ENCODE results near the gene SMOC2. TPM values are rescaled to one million over a fixed set of nuclear protein-coding genes. Genes with fewer than 3 reads are reported as not detected.

The SMOC2 gene
- total RNA-seq, 1 experiment from 2014 or later = not detected

DNA sequence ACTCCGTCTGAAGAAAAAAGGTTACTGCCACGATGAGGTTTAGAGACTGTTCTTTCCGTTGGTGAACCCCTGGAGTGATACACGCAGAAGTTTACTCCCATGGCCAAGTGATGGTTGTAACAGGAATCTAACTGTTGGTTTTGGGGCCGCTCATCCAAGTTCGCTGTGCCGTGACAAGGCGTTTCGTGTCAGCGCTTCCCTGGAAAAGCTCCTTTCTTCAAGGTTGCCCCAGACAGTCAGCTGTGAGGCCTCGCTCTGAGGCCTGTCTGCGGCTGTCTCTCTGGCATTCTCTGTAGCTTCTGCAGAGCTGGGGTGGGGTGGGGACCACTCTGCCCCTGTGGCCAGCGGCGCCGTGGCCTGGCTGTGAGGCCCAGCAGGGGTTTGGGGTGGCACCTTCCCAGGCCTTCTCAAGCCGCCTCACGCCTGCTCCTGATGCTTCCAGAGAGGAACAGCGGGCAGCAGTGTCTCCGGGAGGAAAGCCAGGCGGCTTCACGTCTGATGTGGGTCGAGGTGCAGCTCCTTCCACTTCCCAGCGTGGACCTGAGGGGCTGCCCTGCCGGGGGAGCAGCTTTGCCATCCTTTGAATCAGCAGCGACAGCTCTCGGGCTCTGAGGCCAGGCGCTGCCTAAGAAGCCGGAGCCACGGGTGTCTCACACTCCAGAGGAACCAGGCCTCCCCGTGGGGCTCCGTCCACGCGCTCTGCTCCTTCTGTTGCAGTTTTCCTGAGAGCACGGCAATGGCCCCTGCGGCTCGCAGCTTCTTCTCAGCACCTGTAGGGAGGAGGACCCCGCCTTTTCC lies 76.2 kb downstream of the SMOC2 start:
- DNase-seq (ENCODE audit: low read depth) = no peak

DNA sequence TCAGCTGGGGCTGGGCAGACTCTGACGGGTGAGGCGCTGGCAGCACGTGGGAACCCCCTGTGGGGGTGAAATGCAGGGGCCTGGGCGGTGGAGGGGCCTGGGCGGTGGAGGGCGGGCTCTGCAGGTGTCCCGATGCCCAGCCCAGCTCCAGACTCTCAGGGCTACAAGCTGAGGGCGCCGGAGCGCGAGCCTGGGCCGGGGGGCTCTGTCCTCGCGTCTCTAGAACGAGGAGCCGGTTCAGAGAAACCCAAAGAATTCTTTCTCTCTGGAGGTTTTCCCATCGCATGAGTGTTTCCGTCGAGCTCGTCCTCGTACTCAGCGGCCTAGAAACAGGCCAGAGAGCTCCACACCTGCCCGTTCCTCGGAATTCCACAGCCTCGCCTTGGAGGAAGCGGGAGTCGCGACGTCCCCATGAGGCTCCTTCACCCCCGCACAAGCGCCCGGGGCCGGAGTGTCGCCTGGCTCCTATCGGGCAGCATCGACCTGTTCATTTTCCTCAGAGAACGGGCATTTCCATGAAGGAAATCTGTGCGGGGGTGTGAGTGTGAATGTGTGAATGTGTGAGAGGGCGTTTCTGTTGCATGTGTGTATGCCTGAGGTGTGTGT lies 76.9 kb downstream of the SMOC2 start:
- DNase-seq (ENCODE audit: low read depth) = no peak

DNA sequence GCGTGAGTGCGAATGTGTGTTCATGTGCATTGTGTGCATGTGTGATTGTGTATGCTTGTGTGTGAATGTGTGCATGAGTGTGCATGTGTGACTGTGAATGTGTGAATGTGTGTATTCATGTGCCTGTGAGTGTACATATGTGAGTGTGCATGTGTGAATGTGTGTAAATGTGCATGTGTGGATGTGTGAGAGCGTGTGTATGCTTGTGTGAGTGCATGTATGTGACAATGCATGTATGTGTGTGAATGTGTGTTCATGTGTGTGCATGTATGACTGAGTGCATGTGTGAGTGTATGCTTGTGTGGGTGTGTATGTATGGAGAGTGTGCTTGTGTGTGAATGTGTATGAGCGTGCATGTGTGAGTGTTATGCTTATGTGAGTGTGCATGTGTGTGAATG lies 77.4 kb downstream of the SMOC2 start:
- DNase-seq (ENCODE audit: low read depth) = no peak

DNA sequence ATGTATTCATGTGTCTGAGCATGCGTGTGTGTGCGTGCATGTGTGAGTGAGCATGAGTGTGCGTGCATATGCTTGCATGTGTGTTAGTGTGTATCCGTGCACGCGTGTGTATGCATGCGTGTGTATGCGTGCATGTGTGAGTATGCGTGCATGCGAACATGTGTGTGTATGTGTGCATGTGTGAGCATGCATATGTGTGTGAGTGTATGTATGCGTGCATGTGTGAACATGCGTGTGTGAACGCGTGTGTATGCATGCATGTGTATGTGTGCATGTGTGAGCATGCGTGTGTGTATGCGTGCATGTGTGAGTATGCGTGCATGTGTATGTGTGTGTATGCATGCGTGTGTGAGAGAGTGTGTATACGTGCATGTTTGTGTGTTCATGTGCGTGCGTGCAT lies 77.9 kb downstream of the SMOC2 start:
- DNase-seq (ENCODE audit: low read depth) = no peak

DNA sequence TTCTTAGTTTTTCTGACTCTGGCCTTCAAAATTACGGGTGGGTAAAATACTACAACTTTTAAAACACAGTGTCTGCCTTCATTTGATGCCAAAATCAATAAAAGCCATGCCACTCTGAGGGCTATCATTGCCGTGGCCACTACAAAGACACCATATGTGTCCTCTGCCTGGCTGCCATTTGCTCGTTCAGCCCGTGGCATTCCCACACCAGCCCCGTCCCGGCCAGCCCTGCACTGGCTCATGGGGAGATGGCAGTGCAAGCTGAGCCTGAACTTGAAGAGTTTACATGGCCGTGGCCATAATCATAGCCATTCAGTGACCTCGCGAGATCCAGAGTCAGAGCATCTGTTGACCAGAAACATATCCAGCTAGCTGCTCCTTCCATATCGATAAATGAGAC lies 79.2 kb downstream of the SMOC2 start:
- DNase-seq (ENCODE audit: low read depth) = no peak

DNA sequence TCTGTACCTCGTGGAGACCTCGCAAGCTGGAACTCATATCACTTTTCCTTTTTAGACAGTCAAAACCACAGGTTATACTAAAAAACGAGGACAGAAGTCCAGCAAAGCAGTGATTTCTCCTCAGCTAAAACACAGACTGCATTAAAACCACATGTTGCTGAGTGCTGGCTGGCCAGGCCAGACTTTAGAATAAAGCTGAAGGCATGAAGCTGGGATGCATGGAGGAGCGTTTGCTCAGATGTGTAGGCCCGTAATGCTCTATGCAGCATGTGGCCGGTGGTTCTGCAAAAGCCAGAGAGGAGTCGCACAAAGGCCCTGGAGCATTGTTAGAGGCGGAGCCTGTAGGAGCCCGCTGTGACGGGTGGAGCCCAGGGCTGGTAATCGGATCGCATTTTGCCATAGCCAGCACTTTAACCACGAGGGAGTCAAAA lies 83.6 kb downstream of the SMOC2 start:
- DNase-seq (ENCODE audit: low read depth) = peak; percentile 13

DNA sequence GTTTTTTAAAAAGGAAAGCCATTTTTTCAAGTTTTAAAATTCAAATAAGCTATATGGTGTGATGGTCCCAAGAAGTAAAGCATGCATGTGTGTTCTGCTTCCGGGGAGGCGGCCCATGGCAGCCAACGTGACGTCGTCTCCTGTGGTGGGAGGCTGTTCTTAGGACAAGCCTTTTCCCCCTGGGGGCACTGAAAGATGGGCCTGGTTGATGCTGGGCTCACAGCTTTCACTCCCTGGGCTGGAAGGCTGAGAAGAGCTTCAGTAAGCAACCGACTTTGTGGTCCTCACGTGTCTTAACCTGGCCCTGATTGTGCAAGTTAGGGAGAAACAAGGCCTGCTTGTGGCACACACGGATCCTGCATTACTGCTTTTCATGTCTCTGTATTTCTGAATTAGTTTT lies 84.1 kb downstream of the SMOC2 start:
- no peak for DNase-seq (ENCODE audit: low read depth)

DNA sequence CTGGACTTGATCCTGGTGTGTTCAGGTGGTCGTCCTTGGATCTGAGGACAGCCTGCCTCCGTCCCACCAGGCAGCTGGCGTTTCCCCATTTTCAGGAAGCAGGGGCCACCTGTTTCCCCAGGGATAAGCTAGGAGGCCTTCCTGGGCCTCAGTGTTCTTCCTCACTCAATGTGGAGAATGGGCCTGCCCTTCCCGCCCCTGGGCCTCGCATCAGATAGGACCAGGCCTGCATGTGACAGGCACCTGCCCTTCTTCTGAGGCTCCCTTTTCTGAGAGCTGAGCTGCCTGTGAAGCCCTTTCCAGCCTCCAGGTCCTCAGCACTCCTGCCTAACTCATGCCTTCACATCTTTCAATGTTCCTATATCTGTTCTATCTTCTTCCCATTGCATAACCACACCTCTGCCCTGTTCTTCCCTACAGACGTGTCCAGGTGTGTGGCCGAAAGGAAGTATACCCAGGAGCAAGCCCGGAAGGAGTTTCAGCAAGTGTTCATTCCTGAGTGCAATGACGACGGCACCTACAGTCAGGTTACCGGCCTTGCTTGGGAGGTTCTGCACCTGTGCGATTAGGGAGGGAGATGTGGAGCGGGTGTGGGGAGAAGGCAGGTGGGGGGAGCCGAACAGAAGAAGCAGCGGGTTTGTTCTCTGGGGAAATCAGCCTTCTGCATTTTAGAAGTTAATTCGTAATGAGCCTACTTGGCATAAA lies 85.1 kb downstream of the SMOC2 start:
- DNase-seq (ENCODE audit: low read depth) = no peak

DNA sequence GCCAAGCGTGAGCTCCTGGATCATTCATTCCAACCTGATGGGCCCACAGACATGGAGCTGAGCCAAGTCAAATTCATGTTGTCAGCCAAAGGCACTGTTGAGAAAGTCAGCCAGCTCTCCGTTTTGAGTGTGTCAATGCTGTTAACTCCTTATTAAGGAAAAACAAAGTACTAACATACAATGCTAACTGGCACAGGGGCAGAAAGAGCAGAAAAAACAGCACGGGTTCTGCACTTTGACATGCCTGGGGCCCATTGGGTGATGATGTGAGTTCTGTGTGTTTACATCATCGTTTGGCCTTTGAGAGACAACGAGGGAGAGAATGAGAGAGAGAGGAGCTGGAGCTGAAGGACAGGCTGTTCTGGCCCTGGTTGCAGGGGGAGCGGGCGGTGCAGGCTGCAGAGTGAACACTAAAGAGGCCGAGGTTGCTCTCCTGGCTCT lies 85.9 kb downstream of the SMOC2 start:
- DNase-seq (ENCODE audit: low read depth) = no peak

DNA sequence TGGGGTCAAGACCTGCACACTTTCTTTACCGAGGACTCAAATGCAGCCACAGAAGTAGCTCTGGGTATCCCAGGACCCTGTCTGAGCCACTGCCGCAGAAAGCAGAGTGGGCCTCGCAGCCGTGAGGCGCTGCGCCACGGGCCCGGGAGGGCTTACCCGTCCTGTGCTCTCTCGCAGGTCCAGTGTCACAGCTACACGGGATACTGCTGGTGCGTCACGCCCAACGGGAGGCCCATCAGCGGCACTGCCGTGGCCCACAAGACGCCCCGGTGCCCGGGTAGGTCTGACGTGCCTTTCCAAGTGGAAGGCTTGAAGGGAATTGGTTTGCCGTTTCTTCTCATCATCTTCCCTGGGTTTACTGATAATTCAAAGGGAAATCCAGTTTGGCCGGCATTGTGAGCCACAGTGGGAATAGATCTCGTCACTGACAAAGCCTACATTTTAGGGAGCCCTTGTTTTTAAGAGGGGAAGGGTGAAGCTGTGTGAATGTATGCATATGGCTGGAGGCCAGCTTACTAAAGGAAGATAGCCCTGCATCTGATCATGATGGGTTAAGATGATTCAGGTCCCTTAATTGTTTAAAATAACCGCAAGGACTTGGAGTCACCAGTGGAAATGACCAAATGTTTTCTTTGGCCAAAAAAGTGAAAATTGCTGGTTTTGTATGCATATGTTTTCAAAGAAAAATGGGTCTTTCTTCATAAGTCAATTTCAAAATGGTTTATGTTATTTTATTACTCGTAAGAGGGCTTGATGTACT lies 86.6 kb downstream of the SMOC2 start:
- peak; percentile 6 for DNase-seq (ENCODE audit: low read depth)

DNA sequence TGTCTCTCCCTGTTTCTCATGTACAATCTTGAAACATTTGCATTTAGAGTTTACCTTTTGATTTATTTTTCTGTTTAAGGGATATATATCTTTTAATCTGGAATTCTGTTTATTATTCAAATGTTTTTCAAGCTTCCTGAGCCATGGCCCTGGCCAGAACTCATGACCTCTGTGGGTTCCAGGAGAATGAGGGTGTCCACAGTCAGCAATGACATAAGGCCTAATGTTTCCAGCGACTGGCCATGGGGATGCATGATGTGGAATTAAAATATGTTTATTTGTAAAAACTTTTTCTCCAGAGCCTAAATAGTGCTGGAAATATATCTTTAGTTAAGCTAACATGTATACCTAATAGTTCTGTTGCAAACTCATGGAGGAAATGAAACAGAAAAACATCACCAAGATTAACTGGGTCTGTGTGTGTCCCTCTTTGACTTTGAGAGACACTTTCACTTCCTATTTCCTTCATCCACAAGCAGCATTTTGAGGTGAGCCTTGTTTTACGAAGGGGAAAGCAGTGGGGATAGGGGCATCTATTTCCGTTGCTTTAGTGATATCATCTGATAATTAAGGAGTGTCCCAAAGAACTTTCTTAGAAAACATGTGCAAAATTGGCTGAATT lies 87.6 kb downstream of the SMOC2 start:
- DNase-seq (ENCODE audit: low read depth) = no peak

DNA sequence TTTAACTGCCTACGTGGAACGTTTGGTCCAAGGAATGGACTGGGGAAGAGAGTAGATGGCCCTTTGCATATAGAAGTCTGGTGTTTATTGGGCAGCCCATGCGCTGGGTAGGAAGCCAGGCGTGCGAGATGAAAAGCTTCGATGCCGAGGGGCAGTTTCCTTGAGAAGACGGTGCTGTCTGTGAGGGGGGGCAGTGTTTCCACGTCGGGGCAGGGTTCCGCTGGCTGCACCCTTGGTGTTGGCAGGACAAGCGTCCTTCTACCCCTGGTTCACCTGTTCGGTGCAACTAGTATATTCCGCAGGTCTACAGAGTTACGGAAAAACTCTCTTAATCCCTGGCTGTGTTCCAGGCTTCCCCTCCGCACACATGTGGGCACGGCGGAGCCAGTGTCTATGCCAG lies 88.2 kb downstream of the SMOC2 start:
- no peak for DNase-seq (ENCODE audit: low read depth)

DNA sequence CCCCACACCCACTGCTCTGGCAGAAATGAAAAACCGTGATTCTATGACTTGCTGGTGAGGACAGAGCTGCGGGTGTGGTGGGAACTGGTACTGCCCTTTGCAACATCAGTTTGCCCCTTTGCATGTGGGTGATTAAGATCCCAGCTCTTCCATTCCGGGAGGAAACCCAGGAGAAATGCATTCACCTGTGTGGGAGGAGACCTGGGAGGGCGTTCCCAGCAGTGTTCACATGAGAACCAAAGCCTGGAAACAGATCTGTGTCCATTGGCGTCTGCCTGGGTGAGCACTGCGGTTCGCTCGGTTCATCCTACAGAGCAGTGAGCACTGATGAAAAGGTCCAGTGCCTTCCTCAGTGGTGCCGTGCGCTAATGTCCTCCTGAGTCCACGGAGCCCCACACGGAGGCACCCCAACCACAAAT lies 89.7 kb downstream of the SMOC2 start:
- DNase-seq (ENCODE audit: low read depth) = no peak

DNA sequence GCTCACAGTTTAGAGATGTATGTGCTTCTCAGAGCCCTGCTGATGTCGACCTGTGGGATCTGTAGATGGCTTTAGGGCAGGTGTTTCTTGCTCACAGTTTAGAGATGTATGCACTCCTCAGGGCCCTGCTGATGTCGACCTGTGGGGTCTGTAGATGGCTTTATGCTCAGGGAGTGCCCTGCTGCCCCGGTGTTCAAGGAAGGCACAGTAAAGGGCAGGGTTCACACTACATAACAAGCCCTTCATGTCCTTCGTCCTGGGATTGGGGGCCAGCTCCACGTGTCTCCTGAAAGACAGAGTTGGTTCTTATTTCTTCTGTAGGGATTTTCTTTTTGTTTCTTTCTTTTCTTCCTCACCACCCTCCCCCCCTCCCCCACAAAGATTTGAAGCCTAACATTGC lies 91.1 kb downstream of the SMOC2 start:
- no peak for DNase-seq (ENCODE audit: low read depth)

DNA sequence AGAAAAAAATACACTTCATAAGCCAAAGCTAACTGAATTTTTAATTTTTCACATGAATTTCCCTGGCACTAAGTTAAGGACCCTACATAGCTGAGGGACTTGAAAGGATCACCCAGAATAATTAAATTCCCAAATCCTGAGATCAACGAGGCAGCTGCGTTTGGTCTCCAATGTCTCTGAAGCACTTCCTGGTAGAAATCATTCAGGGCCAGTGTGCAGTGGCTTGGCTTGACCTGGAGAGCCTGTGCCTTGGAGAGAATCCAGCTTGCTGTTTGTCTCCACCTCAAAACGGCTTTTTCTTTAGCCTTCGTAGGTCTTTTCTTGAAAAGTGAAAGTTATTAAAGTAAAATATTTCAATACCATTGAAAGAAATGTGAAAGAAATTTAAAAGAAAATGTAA lies 92.4 kb downstream of the SMOC2 start:
- no peak for DNase-seq (ENCODE audit: low read depth)

DNA sequence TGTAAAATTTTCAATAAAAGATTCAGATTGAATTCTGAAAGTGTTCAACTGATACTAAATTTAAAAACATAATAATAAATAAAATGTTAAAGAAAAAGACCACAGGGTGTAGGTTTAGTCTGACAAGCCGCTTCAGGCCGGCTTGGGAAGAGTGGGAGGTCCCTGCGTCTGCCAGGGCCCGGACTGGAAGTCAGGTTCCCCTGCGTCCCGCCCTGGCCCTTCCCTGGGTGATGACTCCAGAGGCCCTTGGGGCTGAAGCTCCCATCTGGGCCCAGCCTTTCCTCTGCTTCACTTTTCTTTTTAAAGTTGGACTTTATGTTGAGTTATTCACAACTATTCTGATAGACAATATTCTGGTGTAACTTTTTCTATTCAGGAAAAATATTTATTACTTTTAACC lies 93.3 kb downstream of the SMOC2 start:
- DNase-seq (ENCODE audit: low read depth) = no peak

DNA sequence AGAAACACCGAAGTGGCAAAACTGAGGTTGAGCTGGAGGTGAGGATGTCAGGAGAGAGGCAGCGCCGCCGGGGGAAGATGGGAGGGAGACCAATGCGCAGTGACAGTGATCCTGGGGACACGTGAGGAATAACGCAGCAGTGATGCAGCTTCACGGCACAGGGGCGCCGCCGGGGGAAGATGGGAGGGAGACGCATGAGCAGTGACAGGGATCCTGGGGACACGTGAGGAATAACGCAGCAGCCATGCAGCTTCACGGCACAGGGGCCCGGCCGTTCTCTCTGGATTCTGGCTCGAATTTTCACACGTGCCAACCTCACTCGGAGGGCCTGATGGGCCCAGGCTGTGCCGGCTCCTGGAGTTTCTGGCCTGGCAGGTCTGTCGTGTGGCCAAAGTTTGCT lies 94.7 kb downstream of the SMOC2 start:
- no peak for DNase-seq (ENCODE audit: low read depth)

DNA sequence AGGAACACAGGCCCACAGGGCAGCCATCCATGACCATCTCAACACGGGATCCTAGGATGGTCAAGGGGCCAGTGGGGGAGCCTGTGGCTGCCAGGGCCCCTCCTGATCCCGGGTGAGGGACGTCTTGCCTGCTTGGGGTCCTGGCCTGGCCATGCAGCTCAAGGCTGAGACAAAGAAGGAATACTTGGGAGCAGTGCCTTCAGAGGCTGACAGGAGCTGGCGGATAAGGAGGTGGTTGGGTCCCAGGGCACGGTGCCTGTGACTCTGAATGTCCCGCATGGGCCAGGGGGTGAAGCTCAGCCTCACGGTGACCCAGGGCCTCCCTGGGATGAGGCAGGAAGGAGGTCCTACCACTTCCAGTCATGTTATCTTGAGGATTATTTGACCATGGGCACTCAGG lies 95.2 kb downstream of the SMOC2 start:
- DNase-seq (ENCODE audit: low read depth) = no peak

DNA sequence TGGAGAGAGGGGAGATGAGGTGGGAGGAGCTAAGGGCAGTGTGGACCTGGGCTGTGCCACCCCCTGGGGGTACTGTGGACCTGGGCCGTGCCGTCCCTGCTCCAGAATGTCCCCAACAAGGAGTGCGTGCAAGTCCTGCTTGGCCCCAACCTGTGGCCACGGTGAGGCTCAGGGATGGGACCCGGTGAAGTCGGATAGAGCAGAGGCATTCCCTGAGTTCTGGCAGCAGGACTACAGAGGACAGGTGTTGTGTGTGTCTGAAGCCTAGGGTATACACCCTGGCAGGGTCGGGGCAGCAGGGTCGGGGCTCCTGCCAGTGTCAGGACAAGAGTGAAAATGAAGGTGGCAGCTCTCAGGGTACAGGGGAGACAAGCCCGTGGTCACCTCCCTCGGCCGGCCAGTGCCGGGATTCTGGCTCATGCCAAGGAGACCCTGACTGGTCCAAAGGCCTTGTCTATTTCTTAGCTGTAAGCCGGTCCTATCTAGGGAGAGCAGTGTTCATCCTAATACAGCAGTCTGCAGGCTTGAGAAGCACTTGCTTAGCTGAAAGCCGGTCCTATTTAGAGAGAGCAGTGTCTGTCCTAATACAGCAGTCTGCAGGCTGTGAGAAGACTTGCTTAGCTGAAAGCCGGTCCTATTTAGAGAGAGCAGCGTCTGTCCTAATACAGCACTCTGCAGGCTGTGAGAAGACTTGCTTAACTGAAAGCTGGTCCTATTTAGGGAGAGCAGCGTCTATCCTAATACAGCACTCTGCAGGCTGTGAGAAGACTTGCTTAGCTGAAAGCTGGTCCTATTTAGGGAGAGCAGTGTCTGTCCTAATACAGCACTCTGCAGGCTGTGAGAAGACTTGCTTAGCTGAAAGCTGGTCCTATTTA lies 95.9 kb downstream of the SMOC2 start:
- DNase-seq (ENCODE audit: low read depth) = no peak

DNA sequence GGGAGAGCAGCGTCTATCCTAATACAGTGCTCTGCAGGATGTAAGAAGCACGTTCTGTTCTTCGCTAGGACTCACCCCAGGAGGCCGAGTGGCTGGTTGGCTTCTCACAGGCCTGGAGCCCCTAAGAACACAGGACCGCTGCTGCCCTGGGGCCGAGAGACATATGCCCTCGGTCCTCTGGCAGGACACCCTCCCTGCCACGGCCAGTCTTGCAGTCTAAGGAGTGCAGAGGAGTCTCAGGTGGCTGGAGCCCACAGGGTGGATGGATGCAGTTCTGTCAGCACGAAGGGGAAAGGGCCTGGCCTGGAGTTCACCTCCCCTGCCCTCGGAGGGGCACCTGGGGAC lies 96.5 kb downstream of the SMOC2 start:
- DNase-seq (ENCODE audit: low read depth) = no peak

Data from HT1080 (cell line).